Suprapubic skin (tissue), 4 donors: ENCODE results near the gene PGAM1.

ENCODE experiments used
- EP300 ChIP-seq: sonication (generic); formaldehyde crosslinking; IDR thresholded peaks from one replicate; pipeline ENCODE4 v1.6.1; 2017; ENCODE audit warnings: antibody characterized with exemption
- POLR2A ChIP-seq, 2 donors: fragments of 450-650 bp; IDR thresholded peaks; one replicate each; pipeline ENCODE4 v1.6.1; 2017; ENCODE audit warnings: antibody characterized with exemption in 2 of 2, mild to moderate bottlenecking in 2 of 2, moderate library complexity in 2 of 2
- POLR2AphosphoS5 ChIP-seq, 3 donors: sonication (generic); formaldehyde crosslinking; IDR thresholded peaks; one replicate each; pipeline ENCODE4 v1.6.1; 2017; ENCODE audit warnings: antibody characterized with exemption in 3 of 3
- TF ChIP-seq, protein P1 (sequence below), 2 donors: fragments of 200-600 bp in 1 of 2; fragments of 450-650 bp in 1 of 2; sonication (generic) in 1 of 2; IDR thresholded peaks; one replicate each; pipeline ENCODE4 v1.5.1; 2016 to 2019; ENCODE audit warnings: antibody characterized with exemption in 2 of 2, mild to moderate bottlenecking in 1 of 2, moderate library complexity in 1 of 2

DNA sequence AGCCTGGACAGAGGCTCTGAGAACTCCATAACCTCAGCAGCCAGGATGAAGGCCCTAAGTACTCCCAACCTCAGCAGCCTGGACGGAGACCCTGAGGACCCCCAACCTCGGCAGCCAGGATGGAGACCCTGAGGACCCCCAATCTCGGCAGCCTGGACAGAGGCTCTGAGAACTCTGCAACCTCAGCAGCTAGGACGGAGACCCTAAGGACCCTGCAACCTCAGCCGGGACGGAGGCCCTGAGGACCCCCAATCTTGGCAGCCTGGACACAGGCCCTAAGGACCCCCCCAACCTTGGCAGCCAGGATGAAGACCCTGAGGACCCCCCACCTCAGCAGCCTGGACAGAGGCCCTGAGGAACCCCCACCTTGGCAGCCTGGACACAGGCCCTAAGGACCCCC, 41.4 kb upstream of the PGAM1 start:
- no peak for TF ChIP-seq POLR2A (IDR thresholded peaks at IDR 0.05)
- TF ChIP-seq, protein P1, sequence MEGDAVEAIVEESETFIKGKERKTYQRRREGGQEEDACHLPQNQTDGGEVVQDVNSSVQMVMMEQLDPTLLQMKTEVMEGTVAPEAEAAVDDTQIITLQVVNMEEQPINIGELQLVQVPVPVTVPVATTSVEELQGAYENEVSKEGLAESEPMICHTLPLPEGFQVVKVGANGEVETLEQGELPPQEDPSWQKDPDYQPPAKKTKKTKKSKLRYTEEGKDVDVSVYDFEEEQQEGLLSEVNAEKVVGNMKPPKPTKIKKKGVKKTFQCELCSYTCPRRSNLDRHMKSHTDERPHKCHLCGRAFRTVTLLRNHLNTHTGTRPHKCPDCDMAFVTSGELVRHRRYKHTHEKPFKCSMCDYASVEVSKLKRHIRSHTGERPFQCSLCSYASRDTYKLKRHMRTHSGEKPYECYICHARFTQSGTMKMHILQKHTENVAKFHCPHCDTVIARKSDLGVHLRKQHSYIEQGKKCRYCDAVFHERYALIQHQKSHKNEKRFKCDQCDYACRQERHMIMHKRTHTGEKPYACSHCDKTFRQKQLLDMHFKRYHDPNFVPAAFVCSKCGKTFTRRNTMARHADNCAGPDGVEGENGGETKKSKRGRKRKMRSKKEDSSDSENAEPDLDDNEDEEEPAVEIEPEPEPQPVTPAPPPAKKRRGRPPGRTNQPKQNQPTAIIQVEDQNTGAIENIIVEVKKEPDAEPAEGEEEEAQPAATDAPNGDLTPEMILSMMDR (IDR thresholded peaks at IDR 0.05): no peak
- TF ChIP-seq EP300: no peak
- no peak for TF ChIP-seq POLR2AphosphoS5 (IDR thresholded peaks at IDR 0.05)
